ENCODE measurements around the gene PTDSS2. TPM values are rescaled to one million over a fixed set of nuclear protein-coding genes. Genes with fewer than 3 reads are reported as not detected.
A peak's percentile ranks its signal among the peaks of the same experiment; 100 is the strongest.

PTDSS2 gene
- total and polyA plus RNA-seq, 9 of the 15 experiments (the other 6 are each of a cell fraction or from before 2014, with no cell fraction given): 0.45 to 53.9 (median 17.2) TPM

DNA sequence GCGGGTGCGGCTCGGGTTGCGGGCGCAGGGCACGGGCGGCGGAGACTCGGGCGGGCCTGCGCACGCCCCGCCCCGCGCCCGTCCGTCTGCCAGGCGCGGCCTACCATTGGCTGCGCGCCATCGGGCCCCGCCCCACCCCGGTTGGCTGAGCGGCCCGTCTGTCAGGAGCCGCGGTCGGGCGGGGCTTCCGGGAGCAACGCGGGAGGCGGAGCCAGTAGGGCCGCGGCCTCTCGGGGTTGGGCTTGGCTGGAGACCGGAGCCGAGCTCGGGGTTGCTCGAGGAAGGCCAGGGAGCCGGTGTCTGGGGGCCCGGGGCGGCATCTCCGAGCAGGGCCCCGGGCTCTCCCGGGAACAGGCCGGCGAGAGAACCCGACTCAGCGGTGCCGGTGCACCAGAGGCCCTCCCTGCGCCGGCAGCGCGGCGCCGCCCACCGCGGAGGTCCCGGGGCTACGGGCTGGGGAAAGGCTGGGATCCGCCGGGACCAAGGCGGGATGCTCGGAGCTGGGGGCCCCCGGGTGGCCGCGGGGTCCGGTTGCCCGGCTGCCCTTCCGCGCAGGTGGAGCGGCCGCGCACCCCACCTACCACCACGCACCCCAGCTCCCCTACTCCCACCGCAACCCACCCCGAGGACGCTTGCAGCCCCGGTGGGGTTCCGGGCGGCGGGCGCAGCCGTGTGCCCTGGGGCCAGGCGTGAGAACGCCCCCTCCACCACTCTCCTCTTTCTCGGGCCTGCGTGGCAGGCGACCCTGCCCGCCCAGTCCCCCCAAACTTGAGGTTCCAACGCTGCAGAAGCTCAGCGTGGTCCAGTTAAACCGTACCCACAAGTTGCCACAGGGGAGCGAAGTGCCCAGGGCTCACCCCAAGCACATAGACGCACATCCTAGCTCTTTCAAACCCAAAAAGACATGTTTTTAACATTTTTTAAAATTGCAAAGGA lies 85.7 kb downstream of the PTDSS2 start, which contains the start of gene HRAS (continued):
- TF ChIP-seq, protein P1, sequence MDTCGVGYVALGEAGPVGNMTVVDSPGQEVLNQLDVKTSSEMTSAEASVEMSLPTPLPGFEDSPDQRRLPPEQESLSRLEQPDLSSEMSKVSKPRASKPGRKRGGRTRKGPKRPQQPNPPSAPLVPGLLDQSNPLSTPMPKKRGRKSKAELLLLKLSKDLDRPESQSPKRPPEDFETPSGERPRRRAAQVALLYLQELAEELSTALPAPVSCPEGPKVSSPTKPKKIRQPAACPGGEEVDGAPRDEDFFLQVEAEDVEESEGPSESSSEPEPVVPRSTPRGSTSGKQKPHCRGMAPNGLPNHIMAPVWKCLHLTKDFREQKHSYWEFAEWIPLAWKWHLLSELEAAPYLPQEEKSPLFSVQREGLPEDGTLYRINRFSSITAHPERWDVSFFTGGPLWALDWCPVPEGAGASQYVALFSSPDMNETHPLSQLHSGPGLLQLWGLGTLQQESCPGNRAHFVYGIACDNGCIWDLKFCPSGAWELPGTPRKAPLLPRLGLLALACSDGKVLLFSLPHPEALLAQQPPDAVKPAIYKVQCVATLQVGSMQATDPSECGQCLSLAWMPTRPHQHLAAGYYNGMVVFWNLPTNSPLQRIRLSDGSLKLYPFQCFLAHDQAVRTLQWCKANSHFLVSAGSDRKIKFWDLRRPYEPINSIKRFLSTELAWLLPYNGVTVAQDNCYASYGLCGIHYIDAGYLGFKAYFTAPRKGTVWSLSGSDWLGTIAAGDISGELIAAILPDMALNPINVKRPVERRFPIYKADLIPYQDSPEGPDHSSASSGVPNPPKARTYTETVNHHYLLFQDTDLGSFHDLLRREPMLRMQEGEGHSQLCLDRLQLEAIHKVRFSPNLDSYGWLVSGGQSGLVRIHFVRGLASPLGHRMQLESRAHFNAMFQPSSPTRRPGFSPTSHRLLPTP (IDR thresholded peaks at IDR 0.05; ENCODE audit: borderline replicate concordance, extremely low read depth, insufficient read length): no peak
- TF ChIP-seq CXXC5 (CRISPR knock-in tag; IDR thresholded peaks at IDR 0.05) (peak; percentile 99), HMG20B (CRISPR knock-in tag; IDR thresholded peaks at IDR 0.05) (no peak), ZNF354B (CRISPR knock-in tag; IDR thresholded peaks at IDR 0.05) (no peak), NRF1 (conservative IDR thresholded peaks at IDR 0.05 in 1 of 2, IDR thresholded peaks at IDR 0.05 in 1 of 2) (peak; percentile 88 to 89), NR2F6 (CRISPR knock-in tag; IDR thresholded peaks at IDR 0.05) (no peak), CHD4 (IDR thresholded peaks at IDR 0.05; ENCODE audit: insufficient read depth, insufficient replicate concordance, low read depth, low read length, poor library complexity, severe bottlenecking) (no peak), MBD2 (IDR thresholded peaks at IDR 0.05; ENCODE audit: borderline replicate concordance, low read depth) (peak; percentile 86; the same call in 1 of the 2 replicates), RB1 (IDR thresholded peaks at IDR 0.05; ENCODE audit: low read depth) (peak; percentile 65), U2AF2 (optimal IDR thresholded peaks at IDR 0.05; ENCODE audit: low read depth, low read length) (no peak), NCOR1 (IDR thresholded peaks at IDR 0.05) (no peak), CCNT2 (IDR thresholded peaks at IDR 0.05; ENCODE audit: borderline replicate concordance, extremely low read depth, insufficient read length, low read depth, low read length) (peak; percentile 56), ZNF263 (CRISPR knock-in tag; IDR thresholded peaks at IDR 0.05; ENCODE audit: borderline replicate concordance) (no peak), ELF4 (CRISPR knock-in tag; IDR thresholded peaks at IDR 0.05) (no peak), EZH2 (IDR thresholded peaks at IDR 0.05; ENCODE audit: borderline replicate concordance, low read depth, low read length) (no peak)
- TF ChIP-seq, protein P2, sequence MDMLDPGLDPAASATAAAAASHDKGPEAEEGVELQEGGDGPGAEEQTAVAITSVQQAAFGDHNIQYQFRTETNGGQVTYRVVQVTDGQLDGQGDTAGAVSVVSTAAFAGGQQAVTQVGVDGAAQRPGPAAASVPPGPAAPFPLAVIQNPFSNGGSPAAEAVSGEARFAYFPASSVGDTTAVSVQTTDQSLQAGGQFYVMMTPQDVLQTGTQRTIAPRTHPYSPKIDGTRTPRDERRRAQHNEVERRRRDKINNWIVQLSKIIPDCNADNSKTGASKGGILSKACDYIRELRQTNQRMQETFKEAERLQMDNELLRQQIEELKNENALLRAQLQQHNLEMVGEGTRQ (CRISPR knock-in tag; IDR thresholded peaks at IDR 0.05): no peak
- TF ChIP-seq, protein P3, sequence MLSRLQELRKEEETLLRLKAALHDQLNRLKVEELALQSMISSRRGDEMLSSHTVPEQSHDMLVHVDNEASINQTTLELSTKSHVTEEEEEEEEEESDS (CRISPR knock-in tag; IDR thresholded peaks at IDR 0.05): no peak
- TF ChIP-seq, protein P4, sequence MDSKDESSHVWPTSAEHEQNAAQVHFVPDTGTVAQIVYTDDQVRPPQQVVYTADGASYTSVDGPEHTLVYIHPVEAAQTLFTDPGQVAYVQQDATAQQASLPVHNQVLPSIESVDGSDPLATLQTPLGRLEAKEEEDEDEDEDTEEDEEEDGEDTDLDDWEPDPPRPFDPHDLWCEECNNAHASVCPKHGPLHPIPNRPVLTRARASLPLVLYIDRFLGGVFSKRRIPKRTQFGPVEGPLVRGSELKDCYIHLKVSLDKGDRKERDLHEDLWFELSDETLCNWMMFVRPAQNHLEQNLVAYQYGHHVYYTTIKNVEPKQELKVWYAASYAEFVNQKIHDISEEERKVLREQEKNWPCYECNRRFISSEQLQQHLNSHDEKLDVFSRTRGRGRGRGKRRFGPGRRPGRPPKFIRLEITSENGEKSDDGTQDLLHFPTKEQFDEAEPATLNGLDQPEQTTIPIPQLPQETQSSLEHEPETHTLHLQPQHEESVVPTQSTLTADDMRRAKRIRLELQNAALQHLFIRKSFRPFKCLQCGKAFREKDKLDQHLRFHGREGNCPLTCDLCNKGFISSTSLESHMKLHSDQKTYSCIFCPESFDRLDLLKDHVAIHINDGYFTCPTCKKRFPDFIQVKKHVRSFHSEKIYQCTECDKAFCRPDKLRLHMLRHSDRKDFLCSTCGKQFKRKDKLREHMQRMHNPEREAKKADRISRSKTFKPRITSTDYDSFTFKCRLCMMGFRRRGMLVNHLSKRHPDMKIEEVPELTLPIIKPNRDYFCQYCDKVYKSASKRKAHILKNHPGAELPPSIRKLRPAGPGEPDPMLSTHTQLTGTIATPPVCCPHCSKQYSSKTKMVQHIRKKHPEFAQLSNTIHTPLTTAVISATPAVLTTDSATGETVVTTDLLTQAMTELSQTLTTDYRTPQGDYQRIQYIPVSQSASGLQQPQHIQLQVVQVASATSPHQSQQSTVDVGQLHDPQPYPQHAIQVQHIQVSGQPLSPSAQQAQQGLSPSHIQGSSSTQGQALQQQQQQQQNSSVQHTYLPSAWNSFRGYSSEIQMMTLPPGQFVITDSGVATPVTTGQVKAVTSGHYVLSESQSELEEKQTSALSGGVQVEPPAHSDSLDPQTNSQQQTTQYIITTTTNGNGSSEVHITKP (IDR thresholded peaks at IDR 0.05; ENCODE audit: partially characterized antibody): peak; percentile 43
